CD4-positive, CD25-positive, alpha-beta regulatory T cell (primary cell): Measurements from ENCODE around the gene CHSY3. TPM values are rescaled to one million over a fixed set of nuclear protein-coding genes. Genes with fewer than 3 reads are reported as not detected.
"Not testable (repeated sequence)": the region's sequence is repeated elsewhere in the genome, so short reads cannot be mapped to it uniquely, and the experiment has no call there.

Source experiments
- ATAC-seq, 2 donors: fragments of 150-1000 bp; cut with Tn5 transposase; one replicate each; pipeline ENCODE4 v1.10.0; 2021; ENCODE audit warnings: low read depth in 2 of 2, moderate number of reproducible peaks in 2 of 2, moderate library complexity in 1 of 2
- DNase-seq, 3 donors: peaks; one replicate each; pipeline versions ENCODE4 v3.0.0 to v3.0.0-alpha.2; 2012 to 2022; ENCODE audit warnings: mixed read lengths in 1 of 3
- H3K27ac ChIP-seq: one replicate; pipeline ENCODE4 v1.7.0; 2013; ENCODE audit warnings: mild to moderate bottlenecking, low read length; ENCODE audit not compliant: insufficient read depth, poor library complexity, severe bottlenecking
- H3K27me3 ChIP-seq: one replicate; pipeline ENCODE4 v1.7.0; 2013; ENCODE audit warnings: low read length; ENCODE audit not compliant: control insufficient read depth, insufficient read depth
- H3K36me3 ChIP-seq: one replicate; pipeline ENCODE4 v1.7.0; 2013; ENCODE audit warnings: mild to moderate bottlenecking, low read length, moderate library complexity; ENCODE audit not compliant: control insufficient read depth, insufficient read depth
- H3K4me1 ChIP-seq: 2 replicates; pipeline ENCODE4 v1.7.0; 2013; ENCODE audit warnings: mild to moderate bottlenecking, low read length; ENCODE audit not compliant: insufficient read depth, control insufficient read depth, poor library complexity, severe bottlenecking
- H3K4me3 ChIP-seq: one replicate; pipeline ENCODE4 v1.7.0; 2013; ENCODE audit warnings: low read depth, mild to moderate bottlenecking, low read length, moderate library complexity
- H3K9me3 ChIP-seq, 2 experiments: 1 replicate in 1 of 2; 2 replicates in 1 of 2; pipeline ENCODE4 v1.7.0; 2013; ENCODE audit warnings: low read length in 2 of 2, mild to moderate bottlenecking in 1 of 2, moderate library complexity in 1 of 2; ENCODE audit not compliant: control insufficient read depth in 2 of 2
- H3K27ac Mint-ChIP-seq, 3 donors: one replicate each; pipeline ENCODE4 v1.8.0; 2020 to 2022; ENCODE audit warnings: mild to moderate bottlenecking in 3 of 3, mixed read lengths in 3 of 3, moderate library complexity in 2 of 3
- H3K27me3 Mint-ChIP-seq: one replicate; pipeline ENCODE4 v1.8.0; 2022; ENCODE audit warnings: mild to moderate bottlenecking, mixed read lengths
- H3K36me3 Mint-ChIP-seq: one replicate; pipeline ENCODE4 v1.8.0; 2020; ENCODE audit warnings: mixed read lengths
- H3K4me1 Mint-ChIP-seq, 4 donors: one replicate each; pipeline ENCODE4 v1.8.0; 2020 to 2022; ENCODE audit warnings: mixed read lengths in 4 of 4, mild to moderate bottlenecking in 1 of 4
- H3K4me3 Mint-ChIP-seq, 4 donors: one replicate each; pipeline ENCODE4 v1.8.0; 2020 to 2022; ENCODE audit warnings: mild to moderate bottlenecking in 4 of 4, mixed read lengths in 4 of 4, moderate library complexity in 3 of 4
- H3K9me3 Mint-ChIP-seq, 7 donors: one replicate each; pipeline ENCODE4 v1.8.0; 2020 to 2022; ENCODE audit warnings: mixed read lengths in 7 of 7, mild to moderate bottlenecking in 3 of 7, moderate library complexity in 2 of 7
- polyA plus RNA-seq, 4 donors: library from polyadenylated mRNA; unstranded; fragments of 300-500 nt; fragmentation: Illumina TruSeq; gene quantifications; one replicate each; pipeline ENCODE4 v1.2.3, GENCODE V29; 2021
- total RNA-seq: library from RNA; stranded (reverse); gene quantifications from one replicate; pipeline ENCODE4 v1.2.3, GENCODE V29; 2022

Gene CHSY3
- total and polyA plus RNA-seq, 5 donors from 2014 or later, result 0.14 TPM; not detected in 4

DNA sequence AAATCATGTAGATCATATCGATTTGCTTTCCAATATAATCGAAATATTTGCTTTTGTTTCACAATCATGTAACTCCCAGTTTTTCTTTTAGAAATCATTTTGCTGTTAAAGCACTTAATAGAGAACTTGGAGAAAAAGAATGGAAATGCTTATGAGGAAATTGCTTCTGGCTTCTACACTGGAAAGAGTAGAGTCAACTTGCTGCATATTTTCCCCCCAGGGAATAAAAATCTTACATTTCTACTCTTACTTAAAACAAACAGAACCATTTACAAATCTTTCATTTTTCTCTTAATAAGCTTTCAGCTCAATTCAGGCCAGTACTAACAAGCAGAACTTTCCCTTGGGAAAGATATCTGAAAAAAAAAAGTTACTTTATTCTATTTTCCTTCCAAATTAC is 312.0 kb downstream of the CHSY3 start:
- Mint-ChIP-seq H3K36me3 (no peaks in the 10 kb centered on the region), H3K9me3 (peaks cover 0 to 3% (median 0%) of the 10 kb centered on the region in 7 donors), H3K4me3 (no peak overlapping the region), H3K27ac (no peak overlapping the region), H3K4me1 (no peaks in the 10 kb centered on the region), H3K27me3 (no peaks in the 10 kb centered on the region)
- no peaks in the 10 kb centered on the region for H3K36me3 ChIP-seq
- no peaks in the 10 kb centered on the region for H3K27me3 ChIP-seq
- ATAC-seq (no peak), DNase-seq (no peak)
- no peaks in the 10 kb centered on the region for H3K9me3 ChIP-seq
- H3K27ac ChIP-seq, result no peak overlapping the region
- no peaks in the 10 kb centered on the region for H3K4me1 ChIP-seq
- no peak overlapping the region for H3K4me3 ChIP-seq

- no peaks in the 10 kb centered on the region for H3K9me3 ChIP-seq
- no peak overlapping the region for H3K4me3 Mint-ChIP-seq
Measured at GRCh38 chr5:130222573-130222972, 318.3 kb downstream of the CHSY3 start.

DNA sequence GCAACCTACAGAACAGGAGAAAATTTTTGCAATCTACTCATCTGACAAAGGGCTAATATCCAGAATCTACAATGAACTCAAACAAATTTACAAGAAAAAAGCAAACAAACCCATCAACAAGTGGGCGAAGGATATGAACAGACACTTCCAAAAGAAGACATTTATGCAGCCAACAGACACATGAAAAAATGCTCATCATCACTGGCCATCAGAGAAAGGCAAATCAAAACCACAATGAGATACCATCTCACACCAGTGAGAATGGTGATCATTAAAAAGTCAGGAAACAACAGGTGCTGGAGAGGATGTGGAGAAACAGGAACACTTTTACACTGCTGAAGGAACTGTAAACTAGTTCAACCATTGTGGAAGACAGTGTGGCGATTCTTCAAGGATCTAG is 322.3 kb downstream of the CHSY3 start:
- H3K4me3 ChIP-seq, DNase-seq, H3K27ac Mint-ChIP-seq, H3K36me3 ChIP-seq, H3K9me3 ChIP-seq, H3K9me3 Mint-ChIP-seq, H3K27ac ChIP-seq, H3K4me1 ChIP-seq, H3K36me3 Mint-ChIP-seq, H3K4me3 Mint-ChIP-seq, H3K27me3 ChIP-seq, H3K27me3 Mint-ChIP-seq, ATAC-seq, H3K4me1 Mint-ChIP-seq: not testable (repeated sequence)

More at GRCh38 chr5:130222573-130222972, 318.3 kb downstream of the CHSY3 start:
- no peak for ATAC-seq
- Histone ChIP-seq H3K4me3 (no peak overlapping the region), H3K4me1 (no peaks in the 10 kb centered on the region), H3K27ac (no peak overlapping the region), H3K27me3 (no peaks in the 10 kb centered on the region), H3K36me3 (no peaks in the 10 kb centered on the region)
- no peaks in the 10 kb centered on the region for H3K4me1 Mint-ChIP-seq
- no peak overlapping the region for H3K27ac Mint-ChIP-seq
- H3K9me3 Mint-ChIP-seq, result peaks cover 0 to 10% (median 3%) of the 10 kb centered on the region in 7 donors
- DNase-seq, result no peak
- H3K36me3 Mint-ChIP-seq, result no peaks in the 10 kb centered on the region
- no peaks in the 10 kb centered on the region for H3K27me3 Mint-ChIP-seq

- Histone ChIP-seq H3K4me1 (no peaks in the 10 kb centered on the region), H3K36me3 (no peaks in the 10 kb centered on the region), H3K4me3 (no peak overlapping the region), H3K9me3 (no peaks in the 10 kb centered on the region), H3K27ac (no peak overlapping the region), H3K27me3 (no peaks in the 10 kb centered on the region)
- Mint-ChIP-seq H3K4me3 (no peak overlapping the region), H3K36me3 (no peaks in the 10 kb centered on the region), H3K27ac (no peak overlapping the region), H3K4me1 (no peaks in the 10 kb centered on the region), H3K9me3 (peaks cover 0 to 10% (median 3%) of the 10 kb centered on the region in 7 donors), H3K27me3 (no peaks in the 10 kb centered on the region)
- DNase-seq (no peak), ATAC-seq (no peak)
Measured at GRCh38 chr5:130227699-130228098, 323.4 kb downstream of the CHSY3 start.

DNA sequence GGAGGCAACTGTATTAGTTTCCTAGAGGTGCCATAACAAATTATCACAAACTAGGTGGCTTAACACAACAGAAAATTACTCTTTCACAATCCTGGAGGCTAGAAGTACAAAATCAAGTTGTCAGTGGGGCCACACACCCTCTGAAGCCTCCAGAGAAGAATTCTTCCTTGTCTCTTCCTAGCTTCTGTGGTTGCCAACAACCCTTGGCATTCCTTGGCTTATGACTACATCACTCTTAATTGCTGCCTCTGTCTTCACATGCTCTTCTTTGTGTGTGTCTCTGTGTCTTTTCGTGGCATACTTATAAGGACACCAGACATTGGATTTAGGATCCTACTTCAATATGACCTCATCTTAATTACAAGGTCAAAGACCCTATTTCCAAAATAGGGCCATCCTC is 327.5 kb downstream of the CHSY3 start:
- Mint-ChIP-seq H3K27ac (no peak overlapping the region), H3K4me1 (no peaks in the 10 kb centered on the region), H3K36me3 (no peaks in the 10 kb centered on the region), H3K27me3 (no peaks in the 10 kb centered on the region), H3K9me3 (peaks cover 0 to 5% (median 4%) of the 10 kb centered on the region in 7 donors), H3K4me3 (no peak overlapping the region)
- no peaks in the 10 kb centered on the region for H3K4me1 ChIP-seq
- no peak overlapping the region for H3K27ac ChIP-seq
- H3K36me3 ChIP-seq, result no peaks in the 10 kb centered on the region
- ATAC-seq (no peak), DNase-seq (no peak)
- no peaks in the 10 kb centered on the region for H3K27me3 ChIP-seq
- no peaks in the 10 kb centered on the region for H3K9me3 ChIP-seq
- no peak overlapping the region for H3K4me3 ChIP-seq

- peaks cover 0 to 4% (median 1%) of the 10 kb centered on the region in 7 donors for H3K9me3 Mint-ChIP-seq
- H3K4me1 Mint-ChIP-seq, result no peaks in the 10 kb centered on the region
- no peaks in the 10 kb centered on the region for H3K36me3 ChIP-seq
- no peak for DNase-seq
- H3K9me3 ChIP-seq, result no peaks in the 10 kb centered on the region
- no peaks in the 10 kb centered on the region for H3K27me3 ChIP-seq
- H3K4me3 Mint-ChIP-seq, result no peak overlapping the region
- H3K4me1 ChIP-seq, result no peaks in the 10 kb centered on the region
- no peak overlapping the region for H3K4me3 ChIP-seq
- no peak overlapping the region for H3K27ac Mint-ChIP-seq
- no peaks in the 10 kb centered on the region for H3K36me3 Mint-ChIP-seq
- no peak overlapping the region for H3K27ac ChIP-seq
- no peak for ATAC-seq
- H3K27me3 Mint-ChIP-seq, result no peaks in the 10 kb centered on the region
Measured at GRCh38 chr5:130234816-130235215, 330.6 kb downstream of the CHSY3 start.

Other genes starting within 250 kb of the CHSY3 start
- not detected for gene MINAR2, start 156.4 kb upstream of the CHSY3 start, total RNA-seq
- not detected for gene MINAR2, start 156.4 kb upstream of the CHSY3 start, polyA plus RNA-seq